LoVo (cell line): ENCODE measurements around the gene LMNTD2.
A peak's percentile ranks its signal among the peaks of the same experiment; 100 is the strongest.

Source experiments
- DNase-seq: peaks from one replicate; pipeline ENCODE4 v3.0.0-alpha.2; 2016; ENCODE audit warnings: low spot score

Gene LMNTD2

DNA sequence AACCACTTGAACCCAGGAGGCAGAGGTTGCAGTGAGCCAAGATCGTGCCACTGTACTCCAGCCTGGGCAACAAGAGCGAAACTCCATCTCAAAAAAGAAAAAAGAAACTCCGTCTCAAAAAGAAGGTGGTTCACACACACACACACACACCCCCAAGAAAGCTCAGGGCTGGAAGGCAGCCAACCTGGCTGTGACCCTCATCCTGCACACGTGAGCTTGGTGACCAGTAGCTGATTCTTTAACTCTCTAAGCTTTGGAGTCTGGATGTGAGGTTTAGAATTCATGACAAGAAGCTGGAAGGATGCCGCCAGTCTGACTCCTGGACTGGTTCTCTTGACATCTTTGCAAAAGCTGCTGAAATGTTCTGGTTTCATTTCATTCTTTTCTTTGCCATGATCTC is 51.6 kb downstream of the LMNTD2 start:
- DNase-seq: no peak

DNA sequence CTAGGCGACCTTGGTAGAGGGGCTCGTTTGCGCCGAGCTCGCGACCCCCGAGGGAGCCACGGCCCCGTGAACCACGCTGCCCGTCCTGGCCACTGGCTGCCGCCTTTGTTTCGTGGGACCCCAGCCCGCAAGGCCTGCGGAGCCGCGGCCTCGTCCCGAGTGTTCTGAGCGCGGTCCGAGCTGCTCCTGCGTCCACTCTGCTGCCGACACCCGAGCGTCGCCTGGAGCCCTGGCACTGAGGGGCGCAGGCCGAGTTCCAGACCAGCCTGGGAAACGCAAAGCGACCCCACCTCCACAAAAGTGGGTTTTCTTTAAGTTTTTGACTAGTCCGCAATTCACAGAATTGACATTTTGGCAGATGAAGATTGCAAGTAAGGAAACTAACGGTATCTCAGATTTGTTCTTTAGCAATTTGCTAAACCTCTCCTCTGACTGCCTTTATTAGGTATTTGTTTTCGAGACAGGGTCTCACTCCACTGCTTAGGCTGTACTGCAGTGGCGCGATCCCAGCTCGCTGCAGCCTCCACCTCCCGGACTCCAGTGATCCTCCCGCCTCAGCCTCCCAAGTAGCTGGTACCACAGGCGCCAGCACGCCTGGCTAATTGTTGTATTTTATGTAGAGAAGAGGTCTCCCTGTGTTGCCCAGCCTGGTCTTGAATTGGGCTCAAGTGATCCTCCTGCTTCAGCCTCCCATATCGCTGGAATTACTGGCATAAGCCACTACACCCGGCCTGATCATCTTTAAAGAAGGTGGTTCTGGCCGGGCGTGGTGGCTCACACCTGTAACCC is 52.6 kb downstream of the LMNTD2 start:
- DNase-seq: no peak

DNA sequence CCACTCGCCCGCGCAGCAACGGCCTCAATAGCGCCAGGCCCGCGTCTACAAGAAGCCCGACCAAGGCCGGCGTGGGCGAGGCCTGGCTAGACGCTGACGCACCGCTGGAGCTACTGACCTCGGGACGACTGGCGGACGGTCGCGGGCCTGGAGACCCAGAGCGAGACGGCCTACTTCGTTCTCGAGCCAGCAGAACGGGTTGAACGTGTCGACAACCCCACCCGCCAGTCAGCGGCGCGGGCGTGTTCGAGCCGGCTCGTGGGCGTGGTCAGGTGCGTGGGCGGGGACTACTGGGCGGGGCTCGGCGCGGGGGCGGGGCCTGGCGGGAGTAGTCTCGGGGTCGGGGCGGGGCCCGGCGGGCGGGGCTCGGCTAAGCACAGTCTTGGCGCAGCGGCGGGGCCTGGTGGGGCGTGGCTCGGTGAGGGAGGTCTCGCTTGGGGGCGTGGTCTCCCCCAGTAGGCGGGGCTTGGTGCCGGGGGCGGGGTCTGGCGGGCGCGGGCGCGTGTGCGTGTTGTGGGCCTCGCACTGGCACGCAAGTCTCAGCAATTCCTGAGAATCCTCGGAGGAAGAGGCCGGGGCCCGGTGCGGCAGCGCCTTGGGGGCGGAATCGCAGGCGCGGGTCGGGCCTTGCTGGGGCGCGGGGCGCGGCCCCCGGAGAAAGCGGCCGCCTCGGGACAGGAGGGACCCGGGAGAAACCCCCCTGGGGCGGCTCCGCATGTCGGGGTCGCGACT is 53.4 kb downstream of the LMNTD2 start, which contains the start of gene RNH1:
Gene RNH1, minus strand, starts transcription at position 248 of the 732 bp plus-strand sequence. CDS start 5,080 bp downstream, outside the sequence.
- DNase-seq: peak; percentile 94

DNA sequence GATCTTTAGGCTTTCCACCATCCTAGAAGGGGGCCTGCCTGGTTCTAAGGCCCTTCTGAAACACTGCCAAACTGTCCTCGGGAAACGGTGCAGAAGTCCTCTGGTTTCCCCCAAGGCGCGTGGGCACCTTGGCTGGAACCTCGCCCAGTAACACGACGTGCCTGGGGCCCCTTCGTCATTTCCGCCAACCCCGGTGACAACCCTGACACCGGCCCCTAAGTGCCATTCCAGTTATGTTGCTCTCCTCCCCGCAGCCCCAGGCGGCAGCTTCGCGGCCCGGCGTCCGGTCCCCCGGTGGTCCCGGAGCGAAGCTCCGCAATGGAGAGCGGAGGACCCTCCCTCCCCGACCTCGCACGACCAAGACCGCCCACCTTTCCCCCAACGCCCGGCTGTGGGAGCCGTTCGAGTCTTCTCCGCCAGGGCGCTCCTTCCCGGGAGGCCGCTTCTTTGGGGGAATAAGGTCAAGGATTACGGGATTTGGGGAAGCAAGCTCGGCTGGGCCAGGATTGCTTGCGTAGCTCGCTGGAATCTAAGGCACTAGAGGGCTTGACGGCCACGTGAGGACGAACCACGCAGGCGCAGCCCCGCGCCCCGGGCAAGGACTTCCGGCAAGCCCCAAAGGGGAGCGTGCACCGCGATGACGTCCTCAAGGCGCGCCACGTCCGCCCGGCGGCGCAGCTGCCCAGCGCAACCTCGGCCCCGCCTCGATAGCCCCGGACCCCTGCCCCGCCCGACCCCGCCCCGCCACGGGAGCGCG is 54.1 kb downstream of the LMNTD2 start:
- peak; percentile 96 for DNase-seq

DNA sequence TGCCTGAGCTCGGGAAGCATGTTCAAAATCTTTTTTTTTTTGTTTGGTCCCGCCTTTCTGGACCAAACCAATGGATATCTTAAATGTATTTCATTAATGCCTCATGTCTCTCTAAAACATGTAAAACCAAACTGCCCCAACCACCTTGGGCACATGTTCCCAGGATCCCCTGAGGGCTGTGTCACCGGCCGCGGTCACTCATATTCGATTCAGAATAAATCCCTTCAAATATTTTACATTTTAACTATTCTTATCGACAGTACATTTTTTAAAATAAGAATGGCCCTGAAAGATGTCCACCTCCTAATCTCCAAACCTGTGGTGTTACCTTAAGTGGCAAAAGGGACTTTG is 55.6 kb downstream of the LMNTD2 start:
- DNase-seq: no peak
